Measurements from ENCODE around the gene LIN28B. TPM values are rescaled to one million over a fixed set of nuclear protein-coding genes. Genes with fewer than 3 reads are reported as not detected.

The LIN28B gene
- total and polyA plus RNA-seq, 7 donors, result not detected

- Histone ChIP-seq H3K27me3 (ENCODE audit: insufficient read depth in 3 of 3, low read length in 2 of 3) (peaks cover 10 to 57% (median 10%) of the 10 kb centered on the region in 3 donors), H3K4me1 (no peaks in the 10 kb centered on the region), H3K9me3 (no peaks in the 10 kb centered on the region), H3K4me3 (no peak overlapping the region), H3K27ac (no peak overlapping the region), H3K36me3 (ENCODE audit: insufficient read depth in 1 of 2, low read depth in 1 of 2) (no peaks in the 10 kb centered on the region)
- 29 to 41% (median 41%) methylated on average over 3 of the region's 3 CpGs for WGBS, 3 donors
- ATAC-seq, result no peak
- no peak for TF ChIP-seq CTCF (IDR thresholded peaks at IDR 0.05)
- no peak for DNase-seq
- intact Hi-C loops (cut with DNase I), result no loop called here
These were observed 2.3 kb downstream of the LIN28B start for GRCh38 chr6:104959026-104959858.

- Histone ChIP-seq H3K27me3 (ENCODE audit: insufficient read depth in 3 of 3, low read length in 2 of 3) (no peaks in the 10 kb centered on the region), H3K4me1 (no peaks in the 10 kb centered on the region), H3K9me3 (no peaks in the 10 kb centered on the region), H3K4me3 (no peak overlapping the region), H3K36me3 (ENCODE audit: insufficient read depth in 1 of 2, low read depth in 1 of 2) (no peaks in the 10 kb centered on the region), H3K27ac (no peak overlapping the region)
- no peak for TF ChIP-seq CTCF (IDR thresholded peaks at IDR 0.05)
- WGBS, 3 donors, result 43 to 59% (median 55%) methylated on average over 2 of the region's 2 CpGs
- intact Hi-C loops (cut with DNase I), result no loop called here
- ATAC-seq (no peak), DNase-seq (no peak)
These were observed 12.2 kb downstream of the LIN28B start for GRCh38 chr6:104969108-104969507.

GRCh38 chr6:104969785-104970581, 13.1 kb downstream of the LIN28B start:
- DNase-seq, result no peak
- WGBS, 3 donors, result 84 to 90% (median 84%) methylated on average over 2 of the region's 2 CpGs

GRCh38 chr6:104973404-104973803, 16.5 kb downstream of the LIN28B start:
- Histone ChIP-seq H3K4me3 (no peak overlapping the region), H3K27me3 (ENCODE audit: insufficient read depth in 3 of 3, low read length in 2 of 3) (no peaks in the 10 kb centered on the region), H3K9me3 (no peaks in the 10 kb centered on the region), H3K4me1 (no peaks in the 10 kb centered on the region), H3K27ac (no peak overlapping the region), H3K36me3 (ENCODE audit: insufficient read depth in 1 of 2, low read depth in 1 of 2) (no peaks in the 10 kb centered on the region)
- no peak for TF ChIP-seq CTCF (IDR thresholded peaks at IDR 0.05)
- intact Hi-C loops (cut with DNase I), result no loop called here
- no peak for DNase-seq
- ATAC-seq, result no peak
- WGBS, 3 donors, result 30 to 39% (median 35%) methylated on average over 3 of the region's 3 CpGs

More at GRCh38 chr6:104969785-104970581, 13.1 kb downstream of the LIN28B start:
- Histone ChIP-seq H3K36me3 (ENCODE audit: insufficient read depth in 1 of 2, low read depth in 1 of 2) (no peaks in the 10 kb centered on the region), H3K4me1 (no peaks in the 10 kb centered on the region), H3K4me3 (no peak overlapping the region), H3K9me3 (no peaks in the 10 kb centered on the region), H3K27me3 (ENCODE audit: insufficient read depth in 3 of 3, low read length in 2 of 3) (no peaks in the 10 kb centered on the region), H3K27ac (no peak overlapping the region)
- ATAC-seq, result no peak
- no peak for TF ChIP-seq CTCF (IDR thresholded peaks at IDR 0.05)
- intact Hi-C loops (cut with DNase I), result no loop called here

Data from psoas muscle (tissue), 8 donors.